NCI-H524 (cell line): ENCODE measurements around the gene SASS6.

Experiments
- DNase-seq, 2 experiments: peaks; one replicate each; lab custom pipeline; 2025; lab: John Stamatoyannopoulos, UW

Gene SASS6

GRCh38 chr1:100132566-100133477 lies at the start of gene SASS6, which contains the start of gene TRMT13:
TSS of gene SASS6 (minus strand) at chr1:100132930. CDS start at chr1:100132814, 116 bp downstream.
TSS of gene TRMT13 (plus strand) at chr1:100133163. CDS start at chr1:100133169, 6 bp downstream.
- DNase-seq: peak; percentile 94 to 96

- DNase-seq: no peak
Measured at GRCh38 chr1:100178091-100178490, 45.4 kb upstream of the SASS6 start, which contains the start of gene LRRC39. TSS of gene LRRC39 (minus strand) at chr1:100178256. CDS start at chr1:100168516, 9,740 bp downstream.

- DNase-seq: no peak
Measured at GRCh38 chr1:100177295-100178041, 44.7 kb upstream of the SASS6 start.

- DNase-seq: no peak
Measured at GRCh38 chr1:100168051-100168450, 35.3 kb upstream of the SASS6 start.

- no peak for DNase-seq
Measured at GRCh38 chr1:100164702-100165101, 32.0 kb upstream of the SASS6 start.

GRCh38 chr1:100164216-100164615 lies 31.5 kb upstream of the SASS6 start:
- DNase-seq: no peak

- DNase-seq: no peak
Measured at GRCh38 chr1:100162881-100163280, 30.2 kb upstream of the SASS6 start.

GRCh38 chr1:100152271-100152670 lies 19.5 kb upstream of the SASS6 start:
- no peak for DNase-seq

GRCh38 chr1:100151679-100152078 lies 18.9 kb upstream of the SASS6 start:
- no peak for DNase-seq

GRCh38 chr1:100147875-100148274 lies 15.1 kb upstream of the SASS6 start:
- no peak for DNase-seq

GRCh38 chr1:100146958-100147357 lies 14.2 kb upstream of the SASS6 start:
- DNase-seq: no peak

GRCh38 chr1:100145116-100145515 lies 12.4 kb upstream of the SASS6 start:
- no peak for DNase-seq

GRCh38 chr1:100142343-100142742 lies 9.6 kb upstream of the SASS6 start:
- DNase-seq: no peak

- no peak for DNase-seq
Measured at GRCh38 chr1:100141192-100141591, 8.5 kb upstream of the SASS6 start.

- DNase-seq: no peak
Measured at GRCh38 chr1:100137602-100138001, 4.9 kb upstream of the SASS6 start.

- peak in 1 of 2 experiments; percentile 3 for DNase-seq
Measured at GRCh38 chr1:100134872-100135271, 2.1 kb upstream of the SASS6 start.

- no peak for DNase-seq
Measured at GRCh38 chr1:100131623-100132022, 1.1 kb downstream of the SASS6 start.

- DNase-seq: no peak
Measured at GRCh38 chr1:100130552-100131077, 2.1 kb downstream of the SASS6 start.

- no peak for DNase-seq
Measured at GRCh38 chr1:100127226-100127625, 5.5 kb downstream of the SASS6 start.

- DNase-seq: no peak
Measured at GRCh38 chr1:100122177-100122576, 10.6 kb downstream of the SASS6 start.

- no peak for DNase-seq
Measured at GRCh38 chr1:100115524-100115923, 17.2 kb downstream of the SASS6 start.

GRCh38 chr1:100109554-100110066 lies 23.1 kb downstream of the SASS6 start:
- DNase-seq: no peak
